DMS153 (cell line): Measurements from ENCODE around the gene PPARGC1A.

ENCODE experiments used
- DNase-seq: peaks from one replicate; lab custom pipeline; 2025; lab: John Stamatoyannopoulos, UW

PPARGC1A gene

DNA sequence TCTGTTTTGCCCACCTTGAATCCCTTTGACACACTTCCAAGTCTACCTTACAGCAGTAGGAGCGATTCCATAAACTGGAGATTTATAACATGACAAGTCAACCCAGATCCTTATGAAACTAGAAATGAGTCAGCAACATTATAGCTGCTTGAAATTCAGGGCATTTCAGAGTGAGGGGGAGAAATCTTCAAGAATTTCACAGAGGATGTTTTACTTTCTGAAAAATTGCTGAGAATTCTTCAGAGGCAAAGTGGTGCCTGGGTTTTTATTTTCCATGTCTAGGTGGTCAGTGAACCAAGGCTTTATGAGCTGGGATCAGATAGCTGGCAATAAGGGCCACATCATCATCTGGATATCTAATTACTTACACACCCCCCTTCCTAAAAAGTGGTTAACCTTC, 119.8 kb downstream of the PPARGC1A start:
- no peak for DNase-seq

DNA sequence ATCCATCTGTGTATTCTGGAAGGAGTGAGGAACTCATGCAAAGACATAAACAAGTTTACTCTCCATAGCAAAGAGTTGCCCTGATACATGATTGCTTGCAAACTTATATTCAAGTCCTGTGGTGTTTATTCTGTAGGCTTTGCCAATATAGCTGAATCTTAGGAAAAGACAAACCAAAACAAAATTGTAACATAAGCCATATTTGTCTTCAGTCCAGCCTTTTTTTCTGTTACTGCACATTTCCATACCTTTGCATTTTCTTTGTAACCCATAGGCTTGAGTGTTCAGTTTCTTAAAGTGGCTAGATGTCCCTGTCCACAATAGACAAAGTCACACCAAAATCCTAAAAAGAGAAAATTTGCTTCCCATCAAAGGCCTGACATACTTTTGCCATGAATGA, 120.4 kb downstream of the PPARGC1A start:
- no peak for DNase-seq

DNA sequence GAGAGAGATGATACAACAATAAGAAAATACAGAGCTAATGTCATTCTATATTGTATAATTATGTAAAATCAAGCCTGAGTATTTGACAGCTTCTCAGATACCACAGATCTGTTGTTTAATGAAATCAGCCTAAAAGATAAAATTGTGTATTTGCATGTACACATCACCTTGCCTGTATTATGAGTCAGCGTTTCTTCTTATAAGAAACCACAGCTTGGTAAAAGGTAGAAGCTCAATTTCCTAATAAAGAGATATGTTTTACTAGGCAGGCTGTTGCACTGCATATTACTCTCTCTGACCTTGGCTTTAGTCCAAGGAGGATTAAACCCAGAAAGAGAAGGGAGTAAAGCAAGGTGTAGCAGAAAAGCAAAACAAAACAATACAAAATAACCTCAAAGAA, 121.3 kb downstream of the PPARGC1A start:
- no peak for DNase-seq

DNA sequence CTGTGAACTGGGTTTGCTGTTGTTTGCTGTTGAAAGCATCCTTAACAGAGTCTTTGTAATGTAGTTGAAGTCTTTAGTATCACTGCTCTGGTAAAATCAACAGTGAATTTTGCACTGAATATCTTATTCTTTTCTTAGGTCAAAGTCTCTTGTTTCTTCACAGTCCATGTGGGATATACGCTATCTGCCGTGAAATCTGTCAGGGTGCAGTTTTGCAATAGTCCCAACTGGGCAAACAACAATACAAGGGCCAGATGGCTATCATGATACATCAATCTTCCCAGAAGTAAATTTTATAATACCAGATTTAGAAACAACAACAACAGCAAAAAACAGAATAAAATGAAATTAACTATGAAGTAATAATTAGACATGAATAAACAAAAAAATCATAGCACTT, 123.5 kb downstream of the PPARGC1A start:
- no peak for DNase-seq

DNA sequence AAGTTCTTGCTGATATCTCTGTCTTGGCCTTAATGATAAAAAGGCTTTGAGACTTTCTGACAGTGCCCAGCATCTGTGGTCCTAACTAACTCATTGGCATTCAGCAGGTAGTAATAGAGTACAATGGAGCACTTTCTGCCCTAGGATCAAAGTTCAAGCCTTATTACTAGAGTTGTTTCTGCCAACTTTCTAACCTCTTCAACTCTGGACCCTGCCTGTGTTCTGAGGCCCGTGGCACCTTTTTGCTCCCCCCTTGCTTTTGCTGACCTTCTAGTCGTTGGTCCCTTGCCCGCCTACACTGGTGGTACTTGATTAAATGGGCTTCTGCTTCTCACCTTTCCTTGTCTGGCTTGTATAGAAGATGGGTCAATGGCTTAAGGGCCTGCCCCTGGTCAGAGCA, 126.3 kb downstream of the PPARGC1A start:
- no peak for DNase-seq

DNA sequence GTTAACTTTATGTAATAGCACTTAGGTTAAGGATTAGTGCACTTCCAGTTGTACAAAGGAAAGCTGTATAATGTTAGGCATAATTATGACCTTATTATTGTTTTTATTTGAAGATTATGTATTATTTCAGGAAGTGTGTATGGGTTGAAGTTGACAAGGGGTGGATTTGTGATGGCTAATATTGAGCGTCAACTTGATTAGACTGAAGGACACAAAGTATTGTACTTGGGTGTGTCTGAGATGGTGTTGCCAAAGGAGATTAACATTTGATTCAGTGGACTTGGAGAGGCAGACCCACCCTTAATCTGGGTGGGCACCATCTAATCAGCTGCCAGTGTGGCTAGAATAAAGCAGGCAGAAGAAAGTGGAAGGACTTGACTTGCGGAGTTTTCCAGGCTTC, 127.3 kb downstream of the PPARGC1A start:
- no peak for DNase-seq

DNA sequence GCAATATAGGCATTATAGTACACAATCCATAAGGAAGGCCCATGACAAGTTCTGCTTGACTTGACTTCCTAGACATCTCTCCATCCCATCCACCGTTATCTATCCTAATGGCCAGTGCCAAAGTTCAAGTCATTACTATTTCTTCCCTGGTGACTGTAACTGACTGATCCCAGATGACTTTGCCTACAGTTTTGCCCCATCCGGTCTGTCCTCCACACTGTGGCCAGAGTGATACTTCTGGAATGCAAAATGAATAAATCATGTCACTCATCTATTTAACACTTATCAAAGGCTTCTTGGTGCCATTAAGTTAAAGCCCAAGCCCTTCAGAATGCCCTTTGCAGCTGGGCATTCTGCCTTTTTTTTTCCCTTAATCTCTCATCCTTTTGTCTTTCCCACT, 130.8 kb downstream of the PPARGC1A start:
- no peak for DNase-seq

DNA sequence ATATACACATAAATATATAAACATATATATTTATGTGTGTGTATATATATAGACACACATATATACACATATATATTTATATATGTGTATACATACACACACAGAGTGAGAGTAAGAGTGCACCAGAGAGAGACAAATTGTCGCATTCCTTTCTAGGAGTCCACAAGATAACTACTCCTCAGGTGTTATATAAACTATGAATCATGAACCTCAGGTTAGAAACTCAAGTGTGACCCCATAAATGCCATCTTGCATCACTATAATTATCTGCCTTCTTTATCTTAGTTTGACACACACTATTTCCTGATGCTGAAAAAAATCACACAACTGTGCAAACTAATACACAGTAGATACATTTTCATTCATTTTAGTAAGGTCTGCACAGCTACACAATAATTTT, 135.2 kb downstream of the PPARGC1A start:
- no peak for DNase-seq

DNA sequence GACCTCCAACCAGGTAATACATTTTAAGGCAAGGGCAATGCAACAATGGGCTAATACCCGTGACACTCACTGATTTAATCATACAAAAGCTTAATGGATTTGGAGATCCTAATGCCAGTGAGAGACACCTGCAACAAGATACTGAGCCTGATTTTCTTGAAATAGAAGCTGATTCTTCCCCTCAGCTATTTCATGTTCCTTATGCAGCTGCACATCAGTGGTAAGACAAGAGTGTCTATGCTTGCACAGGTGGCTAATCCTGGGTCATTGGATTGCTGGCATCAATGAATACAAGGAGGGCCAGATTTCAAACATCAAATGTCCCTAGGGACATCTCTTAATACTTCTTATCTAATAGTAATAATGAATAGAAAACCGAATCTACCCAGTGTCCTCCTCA, 139.7 kb downstream of the PPARGC1A start:
- no peak for DNase-seq

DNA sequence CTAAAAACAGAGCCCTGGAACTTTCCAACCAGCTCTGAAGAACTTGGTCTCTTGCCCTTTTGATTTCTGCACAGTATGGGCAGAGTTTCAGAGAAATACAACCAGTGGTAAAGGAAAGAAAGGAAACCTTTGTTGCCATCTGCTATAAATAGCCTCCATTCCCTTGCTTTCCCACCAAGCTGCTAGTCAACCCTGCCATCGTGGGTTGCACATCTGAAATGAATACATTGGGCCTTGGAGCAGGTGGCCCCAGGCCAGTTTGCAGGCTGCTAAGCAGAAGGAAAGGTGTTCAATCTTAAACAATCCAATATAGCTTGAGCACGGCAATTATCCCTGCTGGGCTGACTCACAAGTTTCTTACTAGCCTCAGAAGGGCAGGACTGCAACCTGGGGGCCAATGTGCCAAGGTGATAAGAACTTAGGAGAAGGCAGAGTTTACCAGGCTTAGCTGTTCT, 142.5 kb downstream of the PPARGC1A start:
- no peak for DNase-seq

DNA sequence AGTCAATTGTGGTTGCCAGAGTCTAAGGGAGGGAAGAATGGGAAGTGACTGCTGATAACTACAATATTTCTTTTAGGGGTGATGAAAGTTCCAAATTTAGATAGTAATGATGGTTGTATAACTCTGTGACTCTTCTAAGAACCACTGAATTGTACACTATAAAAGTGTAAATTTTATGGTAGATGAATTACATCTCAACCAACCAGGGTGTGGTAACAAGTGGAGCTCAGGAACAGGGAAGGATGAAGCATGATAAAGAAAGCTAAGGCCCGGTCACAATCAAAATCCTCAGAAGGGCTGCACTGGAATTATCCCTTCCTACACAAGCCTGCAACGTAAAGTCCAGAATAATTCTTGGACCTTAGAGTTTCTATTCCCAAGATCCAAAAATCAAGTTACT, 143.2 kb downstream of the PPARGC1A start:
- no peak for DNase-seq

DNA sequence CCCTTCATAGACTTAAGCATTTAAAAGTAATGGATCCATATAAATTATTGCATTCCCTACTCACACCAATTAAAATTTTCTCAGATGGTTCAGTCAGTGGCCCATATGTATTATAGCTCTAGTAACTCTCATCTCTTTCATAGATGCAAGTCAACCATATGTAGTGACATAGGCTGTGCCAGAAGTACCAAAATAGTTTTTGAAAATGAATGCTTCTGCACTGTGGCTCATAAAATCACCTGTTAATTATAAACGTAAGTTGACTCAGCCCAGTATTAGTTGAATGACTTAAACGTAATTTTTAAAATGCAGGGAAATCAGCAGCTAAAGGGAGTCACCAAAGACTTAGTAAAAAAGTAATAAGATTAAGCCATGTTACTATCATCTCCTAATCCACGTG, 143.8 kb downstream of the PPARGC1A start:
- DNase-seq: no peak

DNA sequence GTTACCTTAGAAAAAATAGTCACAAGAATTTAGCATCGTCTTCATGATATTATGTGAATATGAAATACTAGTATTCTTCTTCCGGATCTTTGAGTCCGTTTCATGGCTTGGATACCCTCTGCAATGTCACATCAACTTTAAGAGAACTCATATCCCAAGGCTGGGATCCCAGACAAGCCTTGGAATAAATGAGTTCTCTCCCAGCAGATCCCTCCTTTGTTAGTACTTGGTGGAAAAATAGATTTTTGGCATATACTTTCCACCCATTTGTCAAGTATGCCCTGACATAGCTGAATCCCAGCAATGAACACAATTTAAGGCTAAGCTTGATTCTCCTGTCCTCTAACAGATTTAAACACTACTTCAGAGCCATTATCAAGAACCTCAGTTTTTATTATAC, 144.5 kb downstream of the PPARGC1A start:
- DNase-seq: no peak
